Keratinocyte (primary cell): Measurements from ENCODE around the gene SPATA13. TPM values are rescaled to one million over a fixed set of nuclear protein-coding genes. Genes with fewer than 3 reads are reported as not detected.

Experiments
- DNase-seq: peaks from one replicate; pipeline ENCODE4 v3.0.0-alpha.2; 2011; ENCODE audit warnings: low read depth, missing footprints, low spot score
- FAIRE-seq: peaks from 2 replicates; lab custom pipeline; 2011; peaks lifted over from hg19 to GRCh38; lab: Jason Lieb, UNC
- H2AFZ ChIP-seq: 2 replicates; pipeline ENCODE4 v1.6.0; 2012; ENCODE audit warnings: low read length, control low read depth, inconsistent platforms; ENCODE audit not compliant: control insufficient read depth
- H3K27ac ChIP-seq: 2 replicates; pipeline ENCODE4 v1.5.1; 2011; ENCODE audit warnings: low read length; ENCODE audit not compliant: control insufficient read depth, insufficient read depth
- H3K27me3 ChIP-seq: 3 replicates; pipeline ENCODE4 v1.6.0; 2011; ENCODE audit warnings: low read length; ENCODE audit not compliant: control insufficient read depth, insufficient read depth; ENCODE audit errors: extremely low read depth
- H3K36me3 ChIP-seq, 2 experiments: 2 replicates in 1 of 2; 3 replicates in 1 of 2; pipeline ENCODE4 v1.5.1; 2011; ENCODE audit warnings: low read length in 2 of 2, mild to moderate bottlenecking in 1 of 2; ENCODE audit not compliant: control insufficient read depth in 2 of 2, insufficient read depth in 2 of 2; ENCODE audit errors: extremely low read depth in 1 of 2
- H3K4me1 ChIP-seq: 3 replicates; pipeline ENCODE4 v1.5.1; 2011; ENCODE audit warnings: low read length; ENCODE audit not compliant: control insufficient read depth, insufficient read depth; ENCODE audit errors: extremely low read depth
- H3K4me2 ChIP-seq: 3 replicates; pipeline ENCODE4 v1.6.0; 2011; ENCODE audit warnings: low read depth, low read length; ENCODE audit not compliant: control insufficient read depth, insufficient read depth; ENCODE audit errors: extremely low read depth
- H3K4me3 ChIP-seq, 3 experiments: fragments of 200-600 bp in 1 of 3; sonication (generic) in 1 of 3; 2 replicates in 2 of 3; 3 replicates in 1 of 3; pipeline ENCODE4 v1.5.1; 2011 to 2016; ENCODE audit warnings: low read length in 3 of 3, mild to moderate bottlenecking in 3 of 3, control low read depth in 2 of 3, inconsistent platforms in 1 of 3, low read depth in 1 of 3, mixed read lengths in 1 of 3, mixed run types in 1 of 3, moderate library complexity in 1 of 3; ENCODE audit not compliant: control insufficient read depth in 2 of 3, insufficient read depth in 2 of 3; ENCODE audit errors: extremely low read depth in 1 of 3
- H3K79me2 ChIP-seq: 2 replicates; pipeline ENCODE4 v1.6.0; 2012; ENCODE audit warnings: low read length; ENCODE audit not compliant: control insufficient read depth, insufficient read depth
- H3K9ac ChIP-seq: 3 replicates; pipeline ENCODE4 v1.6.0; 2011; ENCODE audit warnings: low read length; ENCODE audit not compliant: control insufficient read depth, insufficient read depth; ENCODE audit errors: extremely low read depth
- H3K9me1 ChIP-seq: 3 replicates; pipeline ENCODE4 v1.6.0; 2011; ENCODE audit warnings: low read length; ENCODE audit not compliant: control insufficient read depth, insufficient read depth; ENCODE audit errors: extremely low read depth
- H3K9me3 ChIP-seq: 2 replicates; pipeline ENCODE4 v1.5.1; 2012; ENCODE audit warnings: low read depth, low read length; ENCODE audit not compliant: control insufficient read depth
- H4K20me1 ChIP-seq: 3 replicates; pipeline ENCODE4 v1.6.0; 2011; ENCODE audit warnings: low read length; ENCODE audit not compliant: control insufficient read depth, insufficient read depth; ENCODE audit errors: extremely low read depth
- CTCF ChIP-seq, 3 experiments: IDR thresholded peaks in 1 of 3; conservative IDR thresholded peaks in 1 of 3; optimal IDR thresholded peaks in 1 of 3; 2 replicates in 2 of 3; 3 replicates in 1 of 3; pipeline versions ENCODE3 to v1.5.1; 2011; ENCODE audit warnings: low read length in 3 of 3, mild to moderate bottlenecking in 3 of 3, moderate library complexity in 2 of 3, control low read depth in 1 of 3, inconsistent platforms in 1 of 3; ENCODE audit not compliant: insufficient read depth in 2 of 3; ENCODE audit errors: extremely low read depth in 1 of 3
- EZH2 ChIP-seq: IDR thresholded peaks from one replicate; pipeline ENCODE4 v1.6.1; 2012; ENCODE audit warnings: inconsistent platforms, mild to moderate bottlenecking, low read length, moderate library complexity
- dilution Hi-C: fragments of 300-500 bp; cut with MboI; formaldehyde crosslinking; loops from one replicate; pipeline ENCODE4 v1.7.0; 2020; ENCODE audit warnings: low sequenced_read_pairs; ENCODE audit not compliant: extremely low pct_ligation_motif_present
- polyA plus RNA-seq, 5 experiments: library from polyadenylated mRNA; depleted of rRNA in 3 of 5; stranded (reverse) in 3 of 5; stranded (forward) in 1 of 5; unstranded in 1 of 5; fragments of >200 nt; gene quantifications; 1 replicate in 1 of 5; 2 replicates in 3 of 5; 3 replicates in 1 of 5; pipeline versions ENCODE4 v1.2.1 to v1.2.3, GENCODE V29; 2011 to 2012; ENCODE audit warnings: missing spikeins in 2 of 5, low read depth in 1 of 5, low replicate concordance in 1 of 5

Gene SPATA13
- polyA plus RNA-seq, 1 donor (not counting 4 experiments of a cell fraction or from before 2014, with no cell fraction given) = 1.2 TPM

GRCh38 chr13:24276306-24276705 lies 115.8 kb downstream of the SPATA13 start:
- H4K20me1 ChIP-seq = no peaks in the 10 kb centered on the region
- DNase-seq (no peak), FAIRE-seq (no peak)
- TF ChIP-seq EZH2 (no peak), CTCF (optimal IDR thresholded peaks at IDR 0.05 in 1 of 3, IDR thresholded peaks at IDR 0.05 in 1 of 3, conservative IDR thresholded peaks at IDR 0.05 in 1 of 3; ENCODE audit: extremely low read depth in 1 of 3, insufficient read depth in 2 of 3, low read length in 3 of 3) (no peak)
- no peaks in the 10 kb centered on the region for H3K79me2 ChIP-seq
- H3K4me3 ChIP-seq = no peak overlapping the region
- no peak overlapping the region for H3K9ac ChIP-seq
- H3K9me1 ChIP-seq = no peaks in the 10 kb centered on the region
- H3K4me1 ChIP-seq = peaks cover 22% of the 10 kb centered on the region
- no peak overlapping the region for H2AFZ ChIP-seq
- dilution Hi-C loops = no loop called here
- H3K9me3 ChIP-seq = no peaks in the 10 kb centered on the region
- no peaks in the 10 kb centered on the region for H3K36me3 ChIP-seq
- no peak overlapping the region for H3K27ac ChIP-seq
- no peak overlapping the region for H3K4me2 ChIP-seq
- H3K27me3 ChIP-seq = no peaks in the 10 kb centered on the region

- Histone ChIP-seq H3K4me2 (no peak overlapping the region), H3K27me3 (no peaks in the 10 kb centered on the region), H3K27ac (no peak overlapping the region), H3K9ac (no peak overlapping the region), H3K9me3 (no peaks in the 10 kb centered on the region), H4K20me1 (no peaks in the 10 kb centered on the region), H3K79me2 (no peaks in the 10 kb centered on the region), H2AFZ (no peak overlapping the region), H3K9me1 (no peaks in the 10 kb centered on the region), H3K4me1 (peaks cover 17% of the 10 kb centered on the region), H3K4me3 (no peak overlapping the region), H3K36me3 (no peaks in the 10 kb centered on the region)
- DNase-seq (no peak), FAIRE-seq (no peak)
- dilution Hi-C loops = no loop called here
- no peak for TF ChIP-seq CTCF (optimal IDR thresholded peaks at IDR 0.05 in 1 of 3, IDR thresholded peaks at IDR 0.05 in 1 of 3, conservative IDR thresholded peaks at IDR 0.05 in 1 of 3; ENCODE audit: extremely low read depth in 1 of 3, insufficient read depth in 2 of 3, low read length in 3 of 3)
- TF ChIP-seq EZH2 = no peak
Observed at GRCh38 chr13:24276861-24277260, 116.3 kb downstream of the SPATA13 start.
